T-helper 1 cell treated with Interleukin-12 subunit alpha and Interleukin-12 subunit beta and Interleukin-4 antibody, amounts not matched to agents 30 ng/mL and 1 ng/mL, for 36 hours (primary cell): ENCODE results near the gene S100A2. TPM values are rescaled to one million over a fixed set of nuclear protein-coding genes. Genes with fewer than 3 reads are reported as not detected.

Experiments used
- intact Hi-C: fragments of 100-400 bp; cut with micrococcal nuclease; formaldehyde crosslinking; loops from one replicate; pipeline ENCODE4 v1.15.1; 2024
- total RNA-seq: library from RNA; stranded (reverse); gene quantifications from 2 replicates; pipeline ENCODE4 v1.2.3, GENCODE V29; 2022

S100A2 gene
- total RNA-seq = 0.78 TPM in 1 of 2 replicates, not detected in the other

DNA sequence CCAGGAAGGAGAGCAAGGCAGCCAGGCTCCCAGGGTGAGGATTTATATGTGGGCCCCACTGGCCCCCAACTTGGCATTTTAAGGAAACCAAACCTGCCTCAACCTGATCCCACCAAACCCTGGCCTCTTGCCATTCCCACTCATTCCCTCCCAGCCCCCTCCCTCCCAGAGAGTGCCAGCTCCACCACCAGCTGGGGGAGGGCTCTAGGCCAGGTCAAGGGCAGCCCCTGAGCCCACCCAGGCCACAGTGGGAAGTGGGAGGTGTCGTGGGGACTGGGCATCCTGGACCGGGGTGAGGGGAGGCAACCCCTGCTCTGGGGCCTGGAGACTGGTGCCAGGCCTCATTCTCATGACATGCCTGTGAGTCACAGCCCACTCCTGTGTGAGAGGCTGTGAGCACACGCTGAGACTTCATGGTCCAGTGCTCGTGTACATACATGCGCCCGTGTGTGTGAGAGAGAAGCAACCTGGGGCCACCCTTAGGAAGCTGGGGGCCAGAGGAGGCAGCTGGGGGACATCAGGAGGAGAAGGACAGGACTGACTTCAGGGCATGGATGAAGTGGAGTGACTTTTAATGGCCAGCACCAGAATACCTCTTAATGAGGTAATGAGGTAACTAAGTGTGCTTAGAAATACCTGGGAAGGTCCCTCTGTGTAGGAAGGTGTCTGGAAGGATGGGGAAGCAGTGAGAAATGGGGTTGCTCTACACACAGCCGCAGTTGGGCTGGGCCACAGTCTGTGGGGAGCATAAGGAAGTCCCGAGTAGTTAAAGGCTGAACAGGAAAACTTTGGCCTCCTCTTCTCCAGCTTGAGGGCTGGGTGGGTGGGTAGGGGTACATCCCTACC is at the start of gene S100A2:
Gene S100A2 (minus strand): TSS at position 316 of the 846 bp plus-strand sequence. CDS start 1,967 bp downstream, outside the sequence.
- intact Hi-C loops = loop anchor here (1.0 kb wide), 1 partner anchor 69 kb away; the partner anchor contains the start of gene CHTOP

- intact Hi-C loops = no loop called here
Measured at GRCh38 chr1:153615406-153615805, 49.8 kb upstream of the S100A2 start.

DNA sequence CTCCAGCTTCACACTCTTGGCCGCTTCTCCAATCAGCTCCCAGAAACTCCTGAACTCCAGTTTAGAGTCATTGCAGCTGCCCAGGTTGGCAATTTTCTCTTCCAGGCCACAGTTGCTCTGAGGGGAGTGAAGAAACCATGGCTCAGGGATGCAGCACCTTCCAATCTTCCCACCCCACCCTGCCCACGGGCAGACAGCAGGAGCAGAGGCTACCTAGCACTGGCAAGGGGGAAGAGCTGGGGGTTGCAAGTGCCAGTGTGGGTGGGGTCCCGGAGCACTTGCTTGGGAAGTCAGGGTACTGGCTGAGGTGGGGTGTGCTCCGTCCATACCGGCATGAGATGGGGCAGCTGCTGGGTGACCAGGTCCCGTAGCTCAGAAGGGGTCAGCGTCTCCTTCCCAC is 49.3 kb upstream of the S100A2 start:
- intact Hi-C loops = no loop called here

- intact Hi-C loops = no loop called here
Measured at GRCh38 chr1:153614189-153614900, 48.7 kb upstream of the S100A2 start.

GRCh38 chr1:153613406-153613805 is 47.8 kb upstream of the S100A2 start:
- intact Hi-C loops = no loop called here

DNA sequence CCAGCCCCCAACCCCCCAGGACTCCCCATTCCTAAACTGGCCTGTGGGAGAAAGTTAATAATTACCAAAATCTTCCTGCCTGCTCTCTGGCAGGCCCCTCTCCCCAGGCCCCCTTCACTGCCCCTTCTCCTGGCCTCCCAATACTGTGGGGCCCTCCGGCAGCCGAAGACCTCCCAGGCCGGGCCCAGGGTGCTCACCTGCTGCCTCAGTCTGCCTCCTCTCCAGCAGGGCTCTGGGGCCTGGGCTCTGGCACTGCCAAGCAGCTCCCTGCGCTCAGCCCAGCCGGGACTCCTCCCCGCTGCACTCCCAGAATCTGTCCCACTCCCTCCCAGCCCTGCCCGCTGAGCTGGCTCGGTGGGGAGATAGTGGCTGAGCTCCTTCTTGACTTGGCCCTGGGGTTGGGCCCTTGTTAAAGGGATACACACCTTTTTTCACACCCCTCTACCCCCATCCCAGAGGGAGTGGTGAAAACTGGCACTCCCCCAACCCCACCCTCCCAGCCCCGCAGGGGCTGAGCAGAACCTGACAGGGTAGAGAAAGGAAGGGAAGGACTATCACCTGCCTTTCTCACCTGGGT is 47.2 kb upstream of the S100A2 start, which contains the start of gene S100A16:
Gene S100A16 (minus strand): TSS at position 383 of the 577 bp plus-strand sequence. CDS start 4,986 bp downstream, outside the sequence.
- intact Hi-C loops = no loop called here

DNA sequence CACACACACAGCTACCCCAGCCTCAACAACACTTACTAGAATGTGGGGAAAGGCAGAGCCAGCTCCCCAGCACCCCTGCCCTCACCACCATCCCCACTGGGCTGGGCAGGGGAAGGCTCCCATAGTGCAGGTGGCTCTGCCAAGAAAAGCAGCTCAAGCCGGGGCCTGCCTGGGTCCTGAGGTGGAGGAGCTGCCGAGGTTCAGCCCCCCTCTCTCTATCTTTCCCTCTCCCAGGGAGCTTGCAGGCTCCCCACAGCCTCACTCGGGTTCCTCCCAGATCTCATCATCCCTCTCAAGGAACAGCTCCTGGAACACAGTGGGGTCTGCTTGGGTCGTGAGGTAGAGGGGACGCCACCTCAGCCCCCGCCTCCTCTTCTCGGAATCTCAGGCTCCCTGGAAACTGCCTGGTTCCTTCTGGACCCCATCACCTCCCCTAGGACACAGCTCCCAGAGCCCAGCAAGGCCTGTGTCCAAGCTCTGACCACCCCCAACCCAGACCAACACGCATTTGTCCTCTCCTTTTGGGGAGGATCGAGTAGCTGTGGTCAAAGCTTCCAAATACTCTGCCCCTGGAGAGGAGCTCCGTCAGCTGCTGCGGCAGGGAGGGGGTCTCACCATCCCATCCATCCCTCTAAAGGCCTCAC is 46.6 kb upstream of the S100A2 start:
- intact Hi-C loops = no loop called here

GRCh38 chr1:153611356-153611755 is 45.7 kb upstream of the S100A2 start:
- intact Hi-C loops = no loop called here

GRCh38 chr1:153610811-153611301 is 45.2 kb upstream of the S100A2 start:
- intact Hi-C loops = no loop called here

GRCh38 chr1:153610334-153610733 is 44.7 kb upstream of the S100A2 start:
- intact Hi-C loops = no loop called here

GRCh38 chr1:153609585-153609907 is 43.9 kb upstream of the S100A2 start:
- intact Hi-C loops = no loop called here

DNA sequence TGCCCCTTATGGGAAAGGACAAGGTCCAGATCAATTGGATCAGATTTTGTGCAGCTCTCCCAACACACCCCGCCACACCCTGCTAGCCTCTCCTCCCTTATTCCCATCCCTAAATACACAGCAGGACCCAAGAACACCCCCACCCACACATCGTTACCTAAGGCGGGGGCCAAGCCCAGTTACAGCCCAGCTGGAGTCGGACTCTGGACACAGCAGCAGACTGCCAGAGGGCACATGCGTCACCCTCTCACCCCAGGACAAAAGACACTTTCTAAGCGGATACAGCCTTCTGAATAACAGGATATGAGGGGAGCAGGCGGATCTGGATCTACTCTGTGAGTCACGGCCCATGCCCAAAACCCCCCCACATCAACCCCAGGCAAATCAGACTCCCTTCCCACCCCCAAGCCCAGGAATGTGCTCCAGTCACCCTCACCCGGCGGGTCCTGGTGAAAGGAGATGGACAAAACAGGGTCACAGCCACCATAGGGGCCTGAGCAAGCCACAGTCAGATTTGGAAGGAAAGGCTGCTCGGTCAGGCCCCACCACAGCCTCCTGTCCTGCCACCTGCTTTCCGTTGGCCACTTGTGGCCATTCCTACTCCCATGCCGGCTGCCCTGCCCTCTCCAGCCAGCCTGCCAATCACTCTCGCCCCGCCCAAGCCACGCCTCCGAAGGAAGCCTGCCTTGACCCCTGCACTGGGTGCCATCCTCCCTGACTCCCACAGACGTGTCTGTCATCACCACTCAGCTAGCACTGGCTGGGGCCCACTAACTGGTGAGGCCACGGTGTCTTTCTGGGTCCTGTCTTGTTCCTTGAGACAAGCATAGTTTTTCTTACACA is 43.3 kb upstream of the S100A2 start:
- intact Hi-C loops = no loop called here

- intact Hi-C loops = no loop called here
Measured at GRCh38 chr1:153608089-153608682, 42.5 kb upstream of the S100A2 start.

DNA sequence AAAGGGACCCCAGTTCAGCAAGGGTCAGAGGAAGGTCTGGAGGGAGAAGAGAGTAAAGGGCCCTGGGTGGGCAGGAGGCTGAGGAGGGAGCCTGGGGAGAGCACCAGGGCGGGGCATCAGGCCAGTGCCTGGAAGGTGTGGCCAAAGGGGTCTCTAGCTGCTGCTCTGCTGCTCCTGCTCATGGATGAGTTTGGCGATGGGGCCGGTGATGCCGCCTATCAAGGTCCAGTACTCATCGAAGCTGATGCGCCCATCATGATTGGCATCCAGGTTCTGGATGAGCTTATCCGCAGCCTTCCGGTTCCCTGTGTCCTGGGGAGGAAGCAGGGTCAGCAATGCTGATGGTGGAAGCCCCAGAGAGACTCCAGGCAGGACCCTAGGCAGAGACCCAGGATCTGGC is 41.7 kb upstream of the S100A2 start:
- intact Hi-C loops = no loop called here

DNA sequence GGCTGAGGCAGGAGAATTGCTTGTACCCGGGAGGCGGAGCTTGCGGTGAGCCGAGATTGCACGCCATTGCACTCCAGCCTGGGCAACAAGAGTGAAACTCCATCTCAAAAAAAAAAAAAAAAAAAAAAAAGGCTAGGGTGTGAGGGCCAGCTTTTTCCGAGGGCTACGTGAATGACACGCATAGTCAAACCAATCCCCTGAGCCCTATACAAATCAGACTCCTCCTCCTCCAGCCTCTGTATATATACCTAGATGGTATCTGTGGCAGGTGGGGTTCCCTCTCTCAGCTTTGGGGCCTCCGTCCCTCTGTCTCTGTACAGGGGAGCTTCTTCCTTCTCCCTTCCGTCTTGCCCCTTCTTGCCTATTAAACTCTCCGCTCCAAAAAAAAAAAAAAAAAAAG is 40.5 kb upstream of the S100A2 start:
- intact Hi-C loops = no loop called here

GRCh38 chr1:153602749-153603148 is 37.1 kb upstream of the S100A2 start:
- intact Hi-C loops = no loop called here

DNA sequence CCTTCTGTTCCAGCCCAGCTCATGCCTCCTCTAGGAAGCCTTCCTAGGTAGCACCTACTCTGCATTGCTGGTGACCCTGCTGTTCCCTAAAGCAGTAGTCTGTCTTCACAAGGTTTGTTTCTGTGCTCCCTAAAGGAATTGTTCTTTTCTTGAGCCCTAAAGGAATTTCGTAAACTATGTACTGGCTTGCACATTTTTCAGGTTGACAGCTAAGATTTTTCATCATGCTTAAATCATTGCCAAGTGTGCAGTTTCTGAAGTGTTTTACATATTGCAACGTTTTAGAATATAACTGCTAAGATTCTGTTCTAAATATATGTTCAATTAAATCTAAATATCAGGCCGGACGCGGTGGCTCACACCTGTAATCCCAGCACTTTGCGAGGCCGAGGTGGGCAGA is 34.2 kb upstream of the S100A2 start:
- intact Hi-C loops = no loop called here

DNA sequence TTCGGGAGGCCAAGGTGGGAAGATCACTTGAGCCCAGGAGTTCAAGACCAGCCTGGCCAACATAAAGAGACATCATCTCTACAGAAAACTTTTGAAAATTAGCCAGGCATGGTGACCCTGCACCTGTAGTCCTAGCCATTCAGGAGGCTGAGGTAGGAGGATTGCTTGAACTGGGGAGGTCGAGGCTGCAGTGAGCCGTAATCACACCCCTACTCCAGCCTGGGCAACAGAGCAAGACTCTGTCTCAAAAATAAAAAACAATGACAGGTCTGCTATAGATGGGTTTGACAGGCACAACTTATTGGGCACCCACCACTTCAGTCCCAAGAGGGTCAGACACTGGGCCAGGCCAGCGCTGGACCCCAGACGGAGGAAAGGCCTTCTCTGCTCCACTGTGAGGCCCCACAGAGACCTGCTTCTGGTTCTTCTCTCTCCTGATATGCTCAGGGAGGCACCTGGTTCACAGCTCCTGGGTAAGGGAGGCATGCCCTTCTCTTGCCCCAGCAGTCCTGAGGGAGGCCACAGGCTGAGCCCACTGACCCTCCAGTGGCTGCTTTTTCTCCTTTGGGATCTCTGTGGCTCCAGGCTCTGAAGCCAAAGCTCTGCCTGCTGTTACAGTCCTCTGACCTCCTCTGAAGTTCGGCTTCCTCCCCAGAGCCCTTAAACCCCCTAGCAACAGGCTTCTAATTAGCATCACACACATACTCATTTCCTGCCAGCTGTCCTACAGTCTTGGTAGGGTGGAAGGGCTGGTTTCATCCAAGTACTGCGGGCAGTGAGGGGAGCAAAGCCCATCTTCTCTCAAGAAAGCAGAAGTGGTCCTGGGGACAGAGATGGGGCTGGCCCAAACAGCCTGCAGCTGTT is 32.9 kb upstream of the S100A2 start:
- intact Hi-C loops = no loop called here

- intact Hi-C loops = no loop called here
Measured at GRCh38 chr1:153597206-153597605, 31.6 kb upstream of the S100A2 start.
